Heart left ventricle (tissue), 16 donors: ENCODE data around the gene SERINC2. TPM values are rescaled to one million over a fixed set of nuclear protein-coding genes. Genes with fewer than 3 reads are reported as not detected.

Source experiments
- ATAC-seq, 4 donors: fragments of 200-7000 bp; cut with Tn5 transposase; one replicate each; pipeline ENCODE4 v1.9.1; 2020 to 2022; ENCODE audit warnings: moderate library complexity in 4 of 4, mild to moderate bottlenecking in 3 of 4, moderate number of reproducible peaks in 1 of 4
- DNase-seq, 5 donors: peaks; one replicate each; pipeline ENCODE4 v3.0.0-alpha.2; 2020
- H3K27ac ChIP-seq, 12 donors: fragments of 200-600 bp; sonication (generic) in 4 of 12; one replicate each; pipeline versions ENCODE4 v1.5.0 to v1.8.0; 2016 to 2022; ENCODE audit warnings: mild to moderate bottlenecking in 2 of 12
- H3K27me3 ChIP-seq, 9 donors: fragments of 200-600 bp; sonication (generic) in 2 of 9; one replicate each; pipeline versions ENCODE4 v1.5.1 to v1.8.0; 2016 to 2022; ENCODE audit warnings: mild to moderate bottlenecking in 3 of 9
- H3K36me3 ChIP-seq, 9 donors: fragments of 200-600 bp; sonication (generic) in 2 of 9; one replicate each; pipeline versions ENCODE4 v1.5.0 to v1.8.0; 2018 to 2022; ENCODE audit warnings: mild to moderate bottlenecking in 2 of 9
- H3K4me1 ChIP-seq, 12 donors: fragments of 200-600 bp; sonication (generic) in 4 of 12; one replicate each; pipeline versions ENCODE4 v1.5.0 to v1.8.0; 2016 to 2022; ENCODE audit warnings: mild to moderate bottlenecking in 3 of 12
- H3K4me3 ChIP-seq, 12 donors: fragments of 200-600 bp; sonication (generic) in 4 of 12; one replicate each; pipeline versions ENCODE4 v1.5.0 to v1.8.0; 2017 to 2022; ENCODE audit warnings: mild to moderate bottlenecking in 9 of 12, moderate library complexity in 4 of 12
- H3K9me3 ChIP-seq, 12 donors: fragments of 200-600 bp; sonication (generic) in 4 of 12; one replicate each; pipeline versions ENCODE4 v1.5.0 to v1.8.0; 2016 to 2022; ENCODE audit warnings: mild to moderate bottlenecking in 1 of 12
- POLR2A ChIP-seq, 2 donors: fragments of 450-650 bp; IDR thresholded peaks; one replicate each; pipeline ENCODE4 v1.6.1; 2017; ENCODE audit warnings: antibody characterized with exemption in 2 of 2, mild to moderate bottlenecking in 2 of 2, moderate library complexity in 2 of 2
- WGBS, 4 donors: extraction: QIAGEN DNeasy Blood & Tissue Kit in 2 of 4; methylation state at CpG; one replicate each; pipeline versions ENCODE4 v1.1.5 to v1.1.7; 2013 to 2018; 5-methylcytosine and 5-hydroxymethylcytosine counted together
- intact Hi-C, 10 donors: fragments of 100-400 bp; cut with DNase I; formaldehyde crosslinking; loops; one replicate each; pipeline versions ENCODE4 v1.11.1 to v1.14.2; 2022
- polyA plus RNA-seq, 2 donors: library from polyadenylated mRNA; stranded (reverse); fragments of 200-250 nt; gene quantifications; one replicate each; pipeline ENCODE4 v1.2.3, GENCODE V29; 2013
- total RNA-seq, 9 donors: library from RNA; depleted of rRNA in 2 of 9; stranded (reverse); fragments of >200 nt in 2 of 9; fragmentation: NEBNext Ultra II Directional in 3 of 9; extraction: Animal tissue kit (Norgen Biotek cat#: 25700) in 3 of 9; gene quantifications; one replicate each; pipeline versions ENCODE4 v1.1.0 to v1.2.4, GENCODE V29; 2016 to 2023
- TF ChIP-seq, protein P1 (sequence below), 12 donors: fragments of 200-600 bp; sonication (generic) in 4 of 12; IDR thresholded peaks; one replicate each; pipeline versions ENCODE4 v1.5.0 to v1.8.0; 2018 to 2022; ENCODE audit warnings: antibody characterized with exemption in 12 of 12, mild to moderate bottlenecking in 5 of 12
- donor health status: ischemic (EF 13 %, LVEDD 7.1; RV severe dilation, severe dysfunction).
- donor health status: healthy with polysubstance abuse.
- donor health status: DM: no; HTN: yes; CAD: no.
- donor health status: DM: no; HTN: no; CAD: no.
- donor health status: ischemic (EF 25% LVEDD 6.9; RV normal size, moderate dysfunction).
- donor health status: ischemic (EF 25% LVEDD 5.7; RV mildly dilated, moderate dysfunction).
- donor health status: healthy.
- donor health status: DM: yes; HTN: yes; CAD: no.
- donor health status: ischemic (EF 35%, LVEDD 5.7; RV mildly dilated, moderate dysfunction).
- donor health status: nonischemic (EF 11% LVEDD 7.7; RV severe dilation, severe dysfunction).
- donor health status: DM: yes; HTN: yes; CAD: no.
- donor health status: PGD.
- donor health status: ischemic (EF 29% LVEDD 5.4; RV normal size, mild dysfunction).
- donor health status: nonischemic (EF 23%, LVEDD 6.1; RV moderate dilation, normal function).

Gene SERINC2
- total and polyA plus RNA-seq, 11 donors = 0.94 to 8.5 (median 2.3) TPM

GRCh38 chr1:31405578-31406245 is 7.3 kb upstream of the SERINC2 start:
- TF ChIP-seq, protein P1, sequence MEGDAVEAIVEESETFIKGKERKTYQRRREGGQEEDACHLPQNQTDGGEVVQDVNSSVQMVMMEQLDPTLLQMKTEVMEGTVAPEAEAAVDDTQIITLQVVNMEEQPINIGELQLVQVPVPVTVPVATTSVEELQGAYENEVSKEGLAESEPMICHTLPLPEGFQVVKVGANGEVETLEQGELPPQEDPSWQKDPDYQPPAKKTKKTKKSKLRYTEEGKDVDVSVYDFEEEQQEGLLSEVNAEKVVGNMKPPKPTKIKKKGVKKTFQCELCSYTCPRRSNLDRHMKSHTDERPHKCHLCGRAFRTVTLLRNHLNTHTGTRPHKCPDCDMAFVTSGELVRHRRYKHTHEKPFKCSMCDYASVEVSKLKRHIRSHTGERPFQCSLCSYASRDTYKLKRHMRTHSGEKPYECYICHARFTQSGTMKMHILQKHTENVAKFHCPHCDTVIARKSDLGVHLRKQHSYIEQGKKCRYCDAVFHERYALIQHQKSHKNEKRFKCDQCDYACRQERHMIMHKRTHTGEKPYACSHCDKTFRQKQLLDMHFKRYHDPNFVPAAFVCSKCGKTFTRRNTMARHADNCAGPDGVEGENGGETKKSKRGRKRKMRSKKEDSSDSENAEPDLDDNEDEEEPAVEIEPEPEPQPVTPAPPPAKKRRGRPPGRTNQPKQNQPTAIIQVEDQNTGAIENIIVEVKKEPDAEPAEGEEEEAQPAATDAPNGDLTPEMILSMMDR (IDR thresholded peaks at IDR 0.05) = no peak
- TF ChIP-seq POLR2A (IDR thresholded peaks at IDR 0.05) = no peak
- Histone ChIP-seq H3K4me3 (no peak overlapping the region), H3K27ac (no peak overlapping the region), H3K9me3 (no peaks in the 10 kb centered on the region), H3K4me1 (no peaks in the 10 kb centered on the region), H3K27me3 (peaks cover 0 to 6% (median 0%) of the 10 kb centered on the region in 9 donors), H3K36me3 (no peaks in the 10 kb centered on the region)
- DNase-seq (no peak), ATAC-seq (no peak)
- intact Hi-C loops = no loop called here
- WGBS, 4 donors = 79 to 95% (median 89%) methylated on average over 5 to 6 of the region's 6 CpGs

- Histone ChIP-seq H3K4me3 (no peak overlapping the region), H3K36me3 (no peaks in the 10 kb centered on the region), H3K27me3 (peaks cover 0 to 13% (median 0%) of the 10 kb centered on the region in 9 donors), H3K27ac (no peak overlapping the region), H3K4me1 (peaks cover 0 to under 1% (median 0%) of the 10 kb centered on the region in 12 donors), H3K9me3 (no peaks in the 10 kb centered on the region)
- 70 to 77% (median 72%) methylated on average over 18 of the region's 18 CpGs for WGBS, 4 donors
- no peak for DNase-seq
- TF ChIP-seq POLR2A (IDR thresholded peaks at IDR 0.05) = no peak
- TF ChIP-seq, protein P1 (IDR thresholded peaks at IDR 0.05) = no peak
- intact Hi-C loops = no loop called here
- peak in 1 of 4 donors; percentile 28 for ATAC-seq
These were observed 5.9 kb upstream of the SERINC2 start for GRCh38 chr1:31407029-31407626.

DNA sequence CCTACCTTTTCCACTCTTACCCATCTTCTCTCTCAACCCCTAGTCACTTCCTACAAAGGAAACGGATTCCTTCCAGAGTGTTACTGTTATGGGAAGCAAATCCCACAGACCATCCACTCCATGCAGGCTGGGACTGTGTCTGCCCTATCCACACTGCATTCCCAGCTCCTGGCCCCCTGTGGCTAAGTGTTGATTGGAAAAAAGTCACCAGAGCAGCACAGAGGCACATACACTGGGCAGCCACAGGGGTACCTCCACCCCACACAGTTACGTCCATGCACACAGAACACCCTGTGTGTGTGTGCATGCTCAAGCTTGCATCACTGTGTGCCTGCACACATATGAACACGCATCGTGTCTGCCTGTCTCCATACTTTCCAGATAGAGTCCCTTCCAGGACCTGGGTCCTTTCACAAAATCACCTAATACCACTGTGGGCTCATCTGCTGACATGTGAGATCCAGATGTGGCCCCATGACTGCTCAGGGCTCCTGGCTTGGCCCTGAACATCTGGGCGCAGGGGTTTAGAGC is 4.2 kb upstream of the SERINC2 start:
- intact Hi-C loops = no loop called here
- Histone ChIP-seq H3K27ac (no peak overlapping the region), H3K9me3 (no peaks in the 10 kb centered on the region), H3K4me3 (no peak overlapping the region), H3K4me1 (peaks cover 0 to 16% (median 6%) of the 10 kb centered on the region in 12 donors), H3K36me3 (no peaks in the 10 kb centered on the region), H3K27me3 (peaks cover 0 to 26% (median 3%) of the 10 kb centered on the region in 9 donors)
- WGBS, 4 donors = 87 to 93% (median 90%) methylated on average over 5 of the region's 5 CpGs
- ATAC-seq (no peak), DNase-seq (no peak)
- TF ChIP-seq POLR2A (IDR thresholded peaks at IDR 0.05) = no peak
- TF ChIP-seq, protein P1 (IDR thresholded peaks at IDR 0.05) = no peak
